ENCODE data around the gene SLC26A1.

DNA sequence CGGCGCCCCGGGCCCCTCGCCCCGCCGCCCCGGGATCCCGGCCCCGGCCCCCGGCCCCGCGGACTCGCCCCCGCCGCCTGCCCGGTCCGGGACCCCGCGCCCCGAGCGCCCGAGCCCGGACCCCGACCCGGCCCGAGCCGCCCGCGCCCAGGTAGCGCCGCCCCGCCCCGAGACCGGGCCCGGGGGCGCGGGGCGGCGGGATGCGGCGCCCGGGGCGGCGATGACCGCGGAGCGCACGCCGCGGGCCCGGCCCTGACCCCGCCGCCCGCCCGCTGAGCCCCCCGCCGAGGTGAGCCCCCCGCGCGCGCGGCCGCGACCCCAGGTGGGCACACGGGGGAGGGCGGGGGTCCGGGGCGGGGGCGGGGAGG is 18.4 kb upstream of the SLC26A1 start:
- TF ChIP-seq SUZ12 (IDR thresholded peaks at IDR 0.05; ENCODE audit: extremely low read depth, insufficient read depth, insufficient read length) (no peak), YY1 (IDR thresholded peaks at IDR 0.05; ENCODE audit: insufficient read depth, insufficient read length) (no peak)

All from NT2/D1 (cell line).